GM23338 (cell line): ENCODE measurements around the gene RAD50.

Experiments
- CREB1 ChIP-seq: fragments of 250-450 bp; sonication (Bioruptor Pico); IDR thresholded peaks from 2 replicates; pipeline ENCODE4 v1.5.0; 2020; ENCODE audit warnings: low read depth, mild to moderate bottlenecking, moderate library complexity
- TF ChIP-seq, protein P1 (sequence below), 2 experiments: fragments of 200-600 bp in 1 of 2; sonication (generic) in 1 of 2; conservative IDR thresholded peaks; 2 replicates each; pipeline versions ENCODE4 v1.5.1 to v1.6.1; 2016 to 2017; ENCODE audit warnings: antibody characterized with exemption in 2 of 2, low read depth in 2 of 2, mild to moderate bottlenecking in 2 of 2, moderate library complexity in 1 of 2

DNA sequence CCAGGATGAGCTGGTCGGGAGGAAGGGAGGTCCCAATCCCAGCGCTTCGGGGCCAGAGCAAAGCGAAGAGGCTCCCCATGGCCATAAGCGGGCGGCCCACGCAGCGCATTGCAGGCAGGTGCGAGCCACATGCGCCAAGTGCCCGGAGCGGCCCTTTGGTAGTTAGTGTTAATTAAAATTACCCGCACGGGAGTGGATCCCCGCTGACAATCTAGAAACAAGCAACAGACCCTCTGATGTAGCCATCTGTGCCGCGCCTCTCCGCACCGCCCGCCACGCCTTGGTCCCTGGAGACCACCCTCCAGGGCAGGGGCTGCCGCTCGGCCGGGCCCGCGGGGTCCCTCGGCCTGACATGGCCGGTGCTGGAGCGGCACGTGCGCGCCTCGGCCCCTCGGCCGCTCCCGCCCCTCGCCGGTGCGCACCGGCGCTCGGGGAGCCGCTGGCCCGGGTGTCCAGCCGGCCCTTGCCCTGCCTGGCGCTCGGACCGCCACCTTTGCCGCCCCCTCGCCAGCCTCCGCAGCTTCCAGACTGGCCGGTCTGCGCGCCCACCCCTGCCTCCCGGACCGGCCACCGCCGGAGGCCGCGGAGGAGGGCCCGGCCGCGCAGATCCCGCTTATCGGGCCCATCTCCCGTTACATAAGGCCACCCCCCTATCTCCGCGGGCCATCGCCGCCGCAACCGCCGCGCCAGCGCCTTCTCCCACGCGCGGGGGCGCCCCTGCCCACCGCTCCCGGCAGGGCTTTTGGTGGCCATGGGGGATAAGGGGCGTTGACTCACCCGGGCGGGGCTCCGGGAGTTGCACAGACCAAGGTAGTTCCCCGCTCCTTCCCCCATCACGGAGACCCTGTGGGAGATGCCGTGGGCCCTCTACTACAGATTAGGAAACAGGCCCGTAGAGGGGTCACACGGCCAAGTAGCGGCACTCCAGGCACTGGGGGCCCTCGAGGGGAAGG, 99.3 kb downstream of the RAD50 start:
- TF ChIP-seq, protein P1, sequence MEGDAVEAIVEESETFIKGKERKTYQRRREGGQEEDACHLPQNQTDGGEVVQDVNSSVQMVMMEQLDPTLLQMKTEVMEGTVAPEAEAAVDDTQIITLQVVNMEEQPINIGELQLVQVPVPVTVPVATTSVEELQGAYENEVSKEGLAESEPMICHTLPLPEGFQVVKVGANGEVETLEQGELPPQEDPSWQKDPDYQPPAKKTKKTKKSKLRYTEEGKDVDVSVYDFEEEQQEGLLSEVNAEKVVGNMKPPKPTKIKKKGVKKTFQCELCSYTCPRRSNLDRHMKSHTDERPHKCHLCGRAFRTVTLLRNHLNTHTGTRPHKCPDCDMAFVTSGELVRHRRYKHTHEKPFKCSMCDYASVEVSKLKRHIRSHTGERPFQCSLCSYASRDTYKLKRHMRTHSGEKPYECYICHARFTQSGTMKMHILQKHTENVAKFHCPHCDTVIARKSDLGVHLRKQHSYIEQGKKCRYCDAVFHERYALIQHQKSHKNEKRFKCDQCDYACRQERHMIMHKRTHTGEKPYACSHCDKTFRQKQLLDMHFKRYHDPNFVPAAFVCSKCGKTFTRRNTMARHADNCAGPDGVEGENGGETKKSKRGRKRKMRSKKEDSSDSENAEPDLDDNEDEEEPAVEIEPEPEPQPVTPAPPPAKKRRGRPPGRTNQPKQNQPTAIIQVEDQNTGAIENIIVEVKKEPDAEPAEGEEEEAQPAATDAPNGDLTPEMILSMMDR (conservative IDR thresholded peaks at IDR 0.05; ENCODE audit: low read depth in 2 of 2) = peak in 1 of 2 experiments; percentile 38; a peak in 2 of 4 replicates
- no peak for TF ChIP-seq CREB1 (CRISPR knock-in tag)
